Naive B cell (primary cell): ENCODE data around the gene FANCD2. TPM values are rescaled to one million over a fixed set of nuclear protein-coding genes. Genes with fewer than 3 reads are reported as not detected.
"Not testable (repeated sequence)": the region's sequence is repeated elsewhere in the genome, so short reads cannot be mapped to it uniquely, and the experiment has no call there.

ENCODE experiments used
- ATAC-seq, 2 donors: fragments of 150-1000 bp; cut with Tn5 transposase; 2 replicates each; pipeline ENCODE4 v1.10.0; 2021; ENCODE audit warnings: low read depth in 2 of 2, mild to moderate bottlenecking in 2 of 2, moderate library complexity in 2 of 2
- DNase-seq: peaks from one replicate; pipeline ENCODE4 v3.0.0; 2022
- H3K27ac Mint-ChIP-seq, 6 donors: one replicate each; pipeline ENCODE4 v1.8.0; 2020 to 2022; ENCODE audit warnings: mild to moderate bottlenecking in 6 of 6, mixed read lengths in 6 of 6, moderate library complexity in 5 of 6, inconsistent platforms in 2 of 6
- H3K27me3 Mint-ChIP-seq, 3 donors: one replicate each; pipeline ENCODE4 v1.8.0; 2021 to 2022; ENCODE audit warnings: mixed read lengths in 3 of 3, mild to moderate bottlenecking in 1 of 3
- H3K36me3 Mint-ChIP-seq, 2 donors: one replicate each; pipeline ENCODE4 v1.8.0; 2020 to 2022; ENCODE audit warnings: mixed read lengths in 2 of 2, inconsistent platforms in 1 of 2, mild to moderate bottlenecking in 1 of 2
- H3K4me1 Mint-ChIP-seq, 3 donors: one replicate each; pipeline ENCODE4 v1.8.0; 2020 to 2022; ENCODE audit warnings: mixed read lengths in 3 of 3, inconsistent platforms in 1 of 3, mild to moderate bottlenecking in 1 of 3, moderate library complexity in 1 of 3
- H3K4me3 Mint-ChIP-seq, 8 donors: one replicate each; pipeline ENCODE4 v1.8.0; 2020 to 2022; ENCODE audit warnings: mild to moderate bottlenecking in 8 of 8, mixed read lengths in 8 of 8, moderate library complexity in 8 of 8, inconsistent platforms in 2 of 8
- H3K9me3 Mint-ChIP-seq, 7 donors: one replicate each; pipeline ENCODE4 v1.8.0; 2020 to 2022; ENCODE audit warnings: mixed read lengths in 7 of 7, mild to moderate bottlenecking in 5 of 7, inconsistent platforms in 2 of 7, moderate library complexity in 1 of 7
- polyA plus RNA-seq, 6 donors: library from polyadenylated mRNA; unstranded; fragments of 300-500 nt; fragmentation: Illumina TruSeq; gene quantifications; one replicate each; pipeline ENCODE4 v1.2.3, GENCODE V29; 2021; ENCODE audit warnings: low read depth in 6 of 6

FANCD2 gene
- polyA plus RNA-seq, 6 donors from 2014 or later = 6.7 to 13.6 (median 11.2) TPM

- Mint-ChIP-seq H3K27ac (no peak overlapping the region), H3K4me1 (peaks cover 13 to 31% (median 23%) of the 10 kb centered on the region in 3 donors), H3K27me3 (peaks cover 0 to 6% (median 0%) of the 10 kb centered on the region in 3 donors), H3K36me3 (no peaks in the 10 kb centered on the region), H3K4me3 (no peak overlapping the region), H3K9me3 (no peaks in the 10 kb centered on the region)
- DNase-seq (no peak), ATAC-seq (no peak)
These were observed 19.5 kb upstream of the FANCD2 start for GRCh38 chr3:10006762-10007090.

- Mint-ChIP-seq H3K27ac (no peak overlapping the region), H3K4me1 (peaks cover 13 to 37% (median 24%) of the 10 kb centered on the region in 3 donors), H3K9me3 (no peaks in the 10 kb centered on the region), H3K36me3 (no peaks in the 10 kb centered on the region), H3K27me3 (peaks cover 0 to 6% (median 0%) of the 10 kb centered on the region in 3 donors), H3K4me3 (no peak overlapping the region)
- DNase-seq (no peak), ATAC-seq (no peak)
These were observed 19.0 kb upstream of the FANCD2 start for GRCh38 chr3:10007126-10007782.

- H3K36me3 Mint-ChIP-seq = not testable (repeated sequence)
- H3K4me3 Mint-ChIP-seq = peak overlapping the region in 7 of 8 donors; percentile 15 to 93 (median 80)
These were observed 18.0 kb upstream of the FANCD2 start for GRCh38 chr3:10008216-10008587.

GRCh38 chr3:10008588-10009344, 17.5 kb upstream of the FANCD2 start:
- Mint-ChIP-seq H3K4me1 (peaks cover 13 to 33% (median 24%) of the 10 kb centered on the region in 3 donors), H3K9me3 (no peaks in the 10 kb centered on the region), H3K36me3 (no peaks in the 10 kb centered on the region), H3K27me3 (peaks cover 0 to 6% (median 0%) of the 10 kb centered on the region in 3 donors), H3K4me3 (peak overlapping the region; percentile 63 to 93 (median 80)), H3K27ac (peak overlapping the region in 5 of 6 donors; percentile 45 to 86 (median 75))
- peak; percentile 88 for ATAC-seq
- peak; percentile 82 for DNase-seq

More at GRCh38 chr3:10008216-10008587, 18.0 kb upstream of the FANCD2 start:
- H3K9me3 Mint-ChIP-seq, ATAC-seq, DNase-seq, H3K27me3 Mint-ChIP-seq: not testable (repeated sequence)
- Mint-ChIP-seq H3K4me1 (peaks cover 13 to 33% (median 24%) of the 10 kb centered on the region in 3 donors), H3K27ac (peak overlapping the region in 1 of 6 donors; percentile 26)

- no peaks in the 10 kb centered on the region for H3K9me3 Mint-ChIP-seq
- ATAC-seq = no peak
- H3K27ac Mint-ChIP-seq = peak overlapping the region in 4 of 6 donors; percentile 46 to 89 (median 61)
These were observed 15.8 kb upstream of the FANCD2 start for GRCh38 chr3:10010421-10010877.

GRCh38 chr3:10010878-10011465, 15.3 kb upstream of the FANCD2 start:
- Mint-ChIP-seq H3K27ac (peak overlapping the region in 1 of 6 donors; percentile 71), H3K4me3 (peak overlapping the region; percentile 3 to 87 (median 76)), H3K4me1 (peaks cover 13 to 33% (median 24%) of the 10 kb centered on the region in 3 donors), H3K9me3 (no peaks in the 10 kb centered on the region), H3K27me3 (peaks cover 0 to 6% (median 0%) of the 10 kb centered on the region in 3 donors), H3K36me3 (no peaks in the 10 kb centered on the region)
- ATAC-seq (peak; percentile 72 to 75), DNase-seq (peak; percentile 73)

More at GRCh38 chr3:10010421-10010877, 15.8 kb upstream of the FANCD2 start:
- Mint-ChIP-seq H3K4me3 (peak overlapping the region; percentile 3 to 84 (median 76)), H3K36me3 (no peaks in the 10 kb centered on the region), H3K4me1 (peaks cover 13 to 33% (median 24%) of the 10 kb centered on the region in 3 donors), H3K27me3 (peaks cover 0 to 6% (median 0%) of the 10 kb centered on the region in 3 donors)
- DNase-seq = no peak

- DNase-seq = no peak
- no peak for ATAC-seq
- H3K4me1 Mint-ChIP-seq = peaks cover 13 to 33% (median 24%) of the 10 kb centered on the region in 3 donors
These were observed 14.6 kb upstream of the FANCD2 start for GRCh38 chr3:10011631-10012030.

GRCh38 chr3:10012106-10012505, 14.1 kb upstream of the FANCD2 start:
- H3K9me3 Mint-ChIP-seq = no peaks in the 10 kb centered on the region
- H3K36me3 Mint-ChIP-seq = no peaks in the 10 kb centered on the region

More at GRCh38 chr3:10011631-10012030, 14.6 kb upstream of the FANCD2 start:
- Mint-ChIP-seq H3K9me3 (no peaks in the 10 kb centered on the region), H3K36me3 (no peaks in the 10 kb centered on the region), H3K27me3 (peaks cover 0 to 6% (median 0%) of the 10 kb centered on the region in 3 donors), H3K4me3 (peak overlapping the region in 7 of 8 donors; percentile 54 to 87 (median 75)), H3K27ac (peak overlapping the region in 1 of 6 donors; percentile 23)

GRCh38 chr3:10015461-10015904, 10.8 kb upstream of the FANCD2 start:
- Mint-ChIP-seq H3K27me3 (peaks cover 0 to 1% (median 0%) of the 10 kb centered on the region in 3 donors), H3K4me1 (peaks cover 3 to 13% (median 10%) of the 10 kb centered on the region in 3 donors), H3K36me3 (peaks cover 5 to 6% of the 10 kb centered on the region in 2 donors), H3K9me3 (no peaks in the 10 kb centered on the region), H3K27ac (no peak overlapping the region), H3K4me3 (no peak overlapping the region)
- ATAC-seq (no peak), DNase-seq (no peak)

More at GRCh38 chr3:10012106-10012505, 14.1 kb upstream of the FANCD2 start:
- ATAC-seq (no peak), DNase-seq (no peak)
- H3K27ac Mint-ChIP-seq = peak overlapping the region in 1 of 6 donors; percentile 23
- H3K4me1 Mint-ChIP-seq = peaks cover 13 to 33% (median 24%) of the 10 kb centered on the region in 3 donors
- H3K4me3 Mint-ChIP-seq = peak overlapping the region; percentile 52 to 84 (median 70)
- H3K27me3 Mint-ChIP-seq = peaks cover 0 to 6% (median 0%) of the 10 kb centered on the region in 3 donors

- DNase-seq (no peak), ATAC-seq (no peak)
- Mint-ChIP-seq H3K27ac (no peak overlapping the region), H3K4me3 (no peak overlapping the region), H3K9me3 (no peaks in the 10 kb centered on the region), H3K4me1 (peaks cover 0 to 8% (median 0%) of the 10 kb centered on the region in 3 donors), H3K27me3 (no peaks in the 10 kb centered on the region), H3K36me3 (peaks cover 5 to 13% of the 10 kb centered on the region in 2 donors)
These were observed 8.5 kb upstream of the FANCD2 start for GRCh38 chr3:10017636-10018292.

- not testable (repeated sequence) for ATAC-seq, H3K4me3 Mint-ChIP-seq, H3K27me3 Mint-ChIP-seq, H3K9me3 Mint-ChIP-seq, DNase-seq
- H3K4me1 Mint-ChIP-seq = peaks cover 0 to 12% (median 0%) of the 10 kb centered on the region in 3 donors
- H3K36me3 Mint-ChIP-seq = peaks cover 5 to 14% of the 10 kb centered on the region in 2 donors
- H3K27ac Mint-ChIP-seq = peak overlapping the region in 1 of 6 donors; percentile 65
These were observed 7.4 kb upstream of the FANCD2 start for GRCh38 chr3:10018806-10019205.

- DNase-seq (no peak), ATAC-seq (no peak)
- Mint-ChIP-seq H3K4me1 (peaks cover 0 to 12% (median 3%) of the 10 kb centered on the region in 3 donors), H3K36me3 (peaks cover 5 to 14% of the 10 kb centered on the region in 2 donors), H3K27me3 (no peaks in the 10 kb centered on the region), H3K4me3 (peak overlapping the region in 1 of 8 donors; percentile 51), H3K27ac (peak overlapping the region in 1 of 6 donors; percentile 65), H3K9me3 (no peaks in the 10 kb centered on the region)
These were observed 6.9 kb upstream of the FANCD2 start for GRCh38 chr3:10019326-10019725.
